Measurements from ENCODE around the gene NOS1. TPM values are rescaled to one million over a fixed set of nuclear protein-coding genes. Genes with fewer than 3 reads are reported as not detected.
"Not testable (repeated sequence)": the region's sequence is repeated elsewhere in the genome, so short reads cannot be mapped to it uniquely, and the experiment has no call there.

The NOS1 gene
- total and polyA plus RNA-seq, 7 experiments from 2014 or later: not detected

DNA sequence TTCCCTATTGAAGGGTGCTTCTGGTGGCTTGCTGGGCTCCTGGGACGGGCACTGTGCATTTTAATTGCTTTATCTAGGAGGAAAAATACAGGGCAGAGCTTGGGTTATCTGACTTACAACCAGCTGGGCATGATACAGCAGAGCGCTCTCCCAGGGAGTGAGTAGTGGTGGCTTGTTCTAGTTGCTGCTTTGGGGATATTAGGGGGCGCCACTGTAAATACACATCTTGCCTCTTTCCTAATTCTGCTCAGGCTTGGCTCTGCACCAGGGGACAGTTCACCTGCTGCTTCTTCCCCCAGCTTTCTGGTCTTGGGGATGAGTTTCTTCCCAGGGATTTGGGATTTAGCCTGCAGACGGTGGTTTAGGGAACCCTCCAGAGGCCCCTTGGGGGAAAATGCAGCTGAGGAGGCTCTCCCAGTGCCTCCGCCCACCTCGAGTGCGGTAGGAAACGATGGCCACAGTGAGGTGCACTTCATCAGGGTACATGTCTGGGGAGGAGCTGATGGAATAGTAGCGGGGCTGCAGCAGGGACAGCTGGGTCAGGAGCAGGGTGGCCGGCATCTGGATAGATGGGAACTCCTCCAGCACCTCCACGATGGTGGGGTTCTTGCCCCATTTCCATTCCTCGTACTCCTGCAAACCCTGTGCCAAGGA is 134.3 kb downstream of the NOS1 start:
- DNase-seq: no peak
- no peaks in the 10 kb centered on the region for H3K9me3 Mint-ChIP-seq
- intact Hi-C loops (cut with micrococcal nuclease): no loop called here

DNA sequence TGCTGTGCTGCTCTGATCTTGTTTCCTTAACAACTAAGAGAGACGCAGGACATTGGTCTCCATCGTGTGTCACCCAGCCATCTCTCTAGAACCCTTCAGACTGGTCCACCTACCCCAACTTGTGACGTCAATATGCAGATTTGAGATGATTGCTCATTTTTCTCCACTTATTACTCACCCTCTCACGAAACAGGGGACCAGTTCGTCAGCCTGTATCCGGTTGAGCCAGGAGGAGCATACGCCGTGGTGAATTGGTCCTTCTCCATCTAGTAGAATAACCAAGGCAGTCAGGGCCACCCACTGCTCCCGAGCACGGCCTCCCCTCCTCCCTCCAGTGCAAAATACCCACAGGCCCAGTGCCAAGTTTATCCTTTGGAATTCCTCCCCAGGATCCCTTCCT is 134.9 kb downstream of the NOS1 start:
- CTCF ChIA-PET: no interaction called here
- H3K27me3 Mint-ChIP-seq: peaks cover 0 to 41% (median 6%) of the 10 kb centered on the region in 5 donors
- H3K27me3 ChIP-seq (ENCODE audit: control insufficient read depth in 2 of 2, insufficient read depth in 2 of 2, low read length in 2 of 2): no peaks in the 10 kb centered on the region
- peaks cover 0 to 1% (median 0%) of the 10 kb centered on the region in 7 donors for H3K4me1 Mint-ChIP-seq
- no peak overlapping the region for H3K27ac ChIP-seq (ENCODE audit: low read depth, low read length)
- H3K4me3 ChIP-seq (ENCODE audit: low read length): no peak overlapping the region
- no peak overlapping the region for H3K4me3 Mint-ChIP-seq
- no peaks in the 10 kb centered on the region for H3K36me3 ChIP-seq (ENCODE audit: control insufficient read depth in 2 of 3, insufficient read depth in 3 of 3, low read length in 3 of 3)
- intact Hi-C loops (cut with micrococcal nuclease): no loop called here
- DNase-seq: no peak
- POLR2A ChIA-PET: no interaction called here
- no peaks in the 10 kb centered on the region for H3K9me3 Mint-ChIP-seq
- no peaks in the 10 kb centered on the region for H3K9me3 ChIP-seq (ENCODE audit: control insufficient read depth in 2 of 3, low read length in 3 of 3)
- no peaks in the 10 kb centered on the region for H3K36me3 Mint-ChIP-seq
- ATAC-seq: no peak
- H3K27ac Mint-ChIP-seq: no peak overlapping the region
- H3K4me1 ChIP-seq (ENCODE audit: control insufficient read depth in 2 of 2, insufficient read depth in 2 of 2, low read length in 2 of 2): no peaks in the 10 kb centered on the region

More for the DNA sequence above, 134.3 kb downstream of the NOS1 start:
- Histone ChIP-seq H3K27me3 (ENCODE audit: control insufficient read depth in 2 of 2, insufficient read depth in 2 of 2, low read length in 2 of 2) (no peaks in the 10 kb centered on the region), H3K9me3 (ENCODE audit: control insufficient read depth in 2 of 3, low read length in 3 of 3) (no peaks in the 10 kb centered on the region), H3K4me3 (ENCODE audit: low read length) (no peak overlapping the region), H3K27ac (ENCODE audit: low read depth, low read length) (no peak overlapping the region), H3K4me1 (ENCODE audit: control insufficient read depth in 2 of 2, insufficient read depth in 2 of 2, low read length in 2 of 2) (no peaks in the 10 kb centered on the region), H3K36me3 (ENCODE audit: control insufficient read depth in 2 of 3, insufficient read depth in 3 of 3, low read length in 3 of 3) (no peaks in the 10 kb centered on the region)
- Mint-ChIP-seq H3K27ac (no peak overlapping the region), H3K36me3 (no peaks in the 10 kb centered on the region), H3K27me3 (peaks cover 0 to 47% (median 11%) of the 10 kb centered on the region in 5 donors), H3K4me1 (peaks cover 0 to 1% (median 0%) of the 10 kb centered on the region in 7 donors), H3K4me3 (no peak overlapping the region)
- no peak for ATAC-seq
- CTCF ChIA-PET: interaction anchor here (1.0 kb wide), 1 partner anchor 9 kb away, joined by 3 read pairs; no protein-coding TSS in a partner anchor
- POLR2A ChIA-PET: no interaction called here

DNA sequence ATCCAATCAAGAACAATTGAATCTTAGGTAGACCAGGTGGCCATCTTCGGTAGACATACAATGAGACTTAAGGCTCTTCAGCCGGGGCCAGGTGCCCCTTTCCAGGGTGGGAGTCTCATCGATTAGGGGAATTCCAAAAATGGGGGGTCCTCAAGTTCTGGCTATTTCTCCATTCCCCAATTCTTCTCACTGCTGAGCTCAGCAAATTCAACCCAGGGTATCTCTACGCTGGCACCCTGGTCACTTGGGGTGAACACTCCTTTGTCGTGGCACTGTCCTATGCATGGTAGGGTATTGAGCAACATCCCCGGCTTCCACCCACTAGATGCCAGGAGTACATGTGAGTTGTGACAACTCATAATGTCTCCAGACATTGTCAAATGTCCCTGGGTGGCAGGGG is 136.2 kb downstream of the NOS1 start:
- intact Hi-C loops (cut with micrococcal nuclease): no loop called here
- DNase-seq (no peak), ATAC-seq (no peak)
- Histone ChIP-seq H3K4me3 (ENCODE audit: low read length) (no peak overlapping the region), H3K27me3 (ENCODE audit: control insufficient read depth in 2 of 2, insufficient read depth in 2 of 2, low read length in 2 of 2) (no peaks in the 10 kb centered on the region), H3K36me3 (ENCODE audit: control insufficient read depth in 2 of 3, insufficient read depth in 3 of 3, low read length in 3 of 3) (no peaks in the 10 kb centered on the region), H3K4me1 (ENCODE audit: control insufficient read depth in 2 of 2, insufficient read depth in 2 of 2, low read length in 2 of 2) (no peaks in the 10 kb centered on the region), H3K27ac (ENCODE audit: low read depth, low read length) (no peak overlapping the region), H3K9me3 (ENCODE audit: control insufficient read depth in 2 of 3, low read length in 3 of 3) (no peaks in the 10 kb centered on the region)
- Mint-ChIP-seq H3K4me1 (peaks cover 0 to 1% (median 0%) of the 10 kb centered on the region in 7 donors), H3K36me3 (no peaks in the 10 kb centered on the region), H3K4me3 (no peak overlapping the region), H3K27me3 (peaks cover 0 to 39% (median 7%) of the 10 kb centered on the region in 5 donors), H3K9me3 (no peaks in the 10 kb centered on the region), H3K27ac (no peak overlapping the region)
- ChIA-PET POLR2A (no interaction called here), CTCF (no interaction called here)

DNA sequence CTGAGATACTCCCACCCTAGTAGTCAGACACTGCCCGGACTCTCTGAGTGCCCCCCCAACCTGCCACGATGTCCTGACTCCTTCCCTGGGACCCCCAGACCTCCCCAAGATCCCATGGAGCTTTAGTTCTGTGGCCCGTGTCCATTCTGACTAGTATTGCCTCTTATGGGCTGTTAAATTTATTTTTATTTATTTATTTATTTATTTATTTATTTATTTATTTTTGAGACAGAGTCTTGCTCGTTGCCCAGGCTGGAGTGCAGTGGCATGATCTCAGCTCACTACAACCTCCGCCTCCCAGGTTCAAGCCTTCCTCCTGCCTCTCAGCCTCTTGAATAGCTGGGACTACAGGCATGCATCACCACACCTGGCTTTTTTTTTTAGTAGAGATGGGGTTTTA is 140.5 kb downstream of the NOS1 start:
- POLR2A ChIA-PET; H3K36me3 Mint-ChIP-seq; intact Hi-C loops (cut with micrococcal nuclease); H3K4me1 ChIP-seq (ENCODE audit: control insufficient read depth in 2 of 2, insufficient read depth in 2 of 2, low read length in 2 of 2); H3K27ac Mint-ChIP-seq; DNase-seq; H3K4me1 Mint-ChIP-seq; H3K4me3 Mint-ChIP-seq; CTCF ChIA-PET; H3K27ac ChIP-seq (ENCODE audit: low read depth, low read length); H3K4me3 ChIP-seq (ENCODE audit: low read length); ATAC-seq; H3K36me3 ChIP-seq (ENCODE audit: control insufficient read depth in 2 of 3, insufficient read depth in 3 of 3, low read length in 3 of 3); H3K27me3 ChIP-seq (ENCODE audit: control insufficient read depth in 2 of 2, insufficient read depth in 2 of 2, low read length in 2 of 2); H3K9me3 ChIP-seq (ENCODE audit: control insufficient read depth in 2 of 3, low read length in 3 of 3); H3K9me3 Mint-ChIP-seq: not testable (repeated sequence)
- H3K27me3 Mint-ChIP-seq: peaks cover 0 to 21% (median 18%) of the 10 kb centered on the region in 5 donors

DNA sequence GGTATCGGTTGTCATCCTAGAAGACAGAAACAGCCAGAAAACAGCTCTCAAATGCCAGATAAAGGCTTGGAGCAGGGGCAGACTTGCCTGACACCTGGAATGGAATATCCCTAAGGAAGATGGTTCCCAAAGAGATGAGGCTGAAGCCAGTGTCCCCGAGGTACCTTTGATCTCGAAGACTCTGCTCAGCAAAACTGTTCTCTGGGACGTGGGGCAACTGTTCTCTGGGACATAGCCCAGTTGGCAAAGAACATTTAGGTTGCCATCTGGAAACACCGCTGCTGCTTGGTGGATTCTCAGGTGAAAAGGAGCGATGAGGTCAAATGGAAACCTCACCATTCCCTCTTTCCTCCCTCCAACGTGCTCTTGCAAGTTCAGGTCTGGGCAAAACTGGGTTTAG is 143.3 kb downstream of the NOS1 start:
- Mint-ChIP-seq H3K4me3 (no peak overlapping the region), H3K36me3 (no peaks in the 10 kb centered on the region), H3K27me3 (peaks cover 4 to 21% (median 18%) of the 10 kb centered on the region in 5 donors), H3K9me3 (no peaks in the 10 kb centered on the region), H3K4me1 (no peaks in the 10 kb centered on the region), H3K27ac (no peak overlapping the region)
- H3K27ac ChIP-seq (ENCODE audit: low read depth, low read length): no peak overlapping the region
- H3K36me3 ChIP-seq (ENCODE audit: control insufficient read depth in 2 of 3, insufficient read depth in 3 of 3, low read length in 3 of 3): no peaks in the 10 kb centered on the region
- no peaks in the 10 kb centered on the region for H3K9me3 ChIP-seq (ENCODE audit: control insufficient read depth in 2 of 3, low read length in 3 of 3)
- no peaks in the 10 kb centered on the region for H3K27me3 ChIP-seq (ENCODE audit: control insufficient read depth in 2 of 2, insufficient read depth in 2 of 2, low read length in 2 of 2)
- ChIA-PET CTCF (no interaction called here), POLR2A (no interaction called here)
- no peak for DNase-seq
- no peaks in the 10 kb centered on the region for H3K4me1 ChIP-seq (ENCODE audit: control insufficient read depth in 2 of 2, insufficient read depth in 2 of 2, low read length in 2 of 2)
- H3K4me3 ChIP-seq (ENCODE audit: low read length): no peak overlapping the region
- no peak for ATAC-seq
- intact Hi-C loops (cut with micrococcal nuclease): no loop called here

DNA sequence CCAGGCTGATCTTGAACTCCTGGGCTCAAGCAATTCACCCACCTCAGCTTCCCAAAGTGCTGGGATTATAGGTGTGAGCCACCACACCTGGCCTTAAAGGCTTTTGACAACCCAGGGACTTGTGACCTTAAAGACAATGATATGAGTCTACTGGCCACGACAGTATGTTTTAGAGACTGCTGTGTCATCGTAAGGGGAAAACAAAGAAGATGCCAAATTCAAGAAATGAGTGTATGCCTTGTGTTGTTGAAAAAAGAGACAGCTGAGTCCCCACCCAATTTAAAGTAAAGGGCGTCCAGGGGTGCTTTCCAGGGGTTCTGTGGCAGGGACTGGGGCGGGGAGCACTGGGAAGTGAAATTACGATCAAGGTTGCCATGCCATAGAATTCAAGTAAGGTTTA is 144.7 kb downstream of the NOS1 start:
- no peaks in the 10 kb centered on the region for H3K36me3 ChIP-seq (ENCODE audit: control insufficient read depth in 2 of 3, insufficient read depth in 3 of 3, low read length in 3 of 3)
- no peak overlapping the region for H3K4me3 ChIP-seq (ENCODE audit: low read length)
- peaks cover 0 to 2% (median 0%) of the 10 kb centered on the region in 7 donors for H3K4me1 Mint-ChIP-seq
- DNase-seq (no peak), ATAC-seq (no peak)
- no peak overlapping the region for H3K27ac ChIP-seq (ENCODE audit: low read depth, low read length)
- H3K27me3 ChIP-seq (ENCODE audit: control insufficient read depth in 2 of 2, insufficient read depth in 2 of 2, low read length in 2 of 2): no peaks in the 10 kb centered on the region
- ChIA-PET CTCF (no interaction called here), POLR2A (no interaction called here)
- intact Hi-C loops (cut with micrococcal nuclease): no loop called here
- no peaks in the 10 kb centered on the region for H3K4me1 ChIP-seq (ENCODE audit: control insufficient read depth in 2 of 2, insufficient read depth in 2 of 2, low read length in 2 of 2)
- H3K36me3 Mint-ChIP-seq: no peaks in the 10 kb centered on the region
- H3K9me3 Mint-ChIP-seq: no peaks in the 10 kb centered on the region
- H3K9me3 ChIP-seq (ENCODE audit: control insufficient read depth in 2 of 3, low read length in 3 of 3): no peaks in the 10 kb centered on the region
- no peak overlapping the region for H3K4me3 Mint-ChIP-seq
- peaks cover 9 to 21% (median 18%) of the 10 kb centered on the region in 5 donors for H3K27me3 Mint-ChIP-seq
- no peak overlapping the region for H3K27ac Mint-ChIP-seq

DNA sequence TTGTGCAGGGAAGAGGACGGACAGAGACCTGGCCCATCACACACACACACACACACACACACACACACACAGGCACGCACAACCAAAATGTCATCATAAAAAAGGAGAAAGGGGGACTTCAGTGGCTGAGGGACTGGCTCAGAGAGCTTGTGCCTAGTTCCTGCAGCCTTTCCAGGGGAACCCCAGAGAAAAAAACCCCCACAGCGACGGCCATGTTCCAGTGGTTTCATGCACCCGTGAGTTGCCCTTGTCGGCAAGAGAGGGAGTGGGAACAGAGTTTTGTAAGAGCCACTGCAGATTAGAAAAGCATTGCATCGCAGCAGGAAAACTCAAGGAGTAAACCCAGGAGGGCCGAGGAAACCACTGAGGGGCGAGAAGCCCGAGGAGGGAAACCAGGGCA is 146.6 kb downstream of the NOS1 start:
- H3K27ac ChIP-seq (ENCODE audit: low read depth, low read length): no peak overlapping the region
- ChIA-PET CTCF (interaction anchor here (0.7 kb wide), 1 partner anchor 511 kb away, joined by 3 read pairs; no protein-coding TSS in a partner anchor), POLR2A (no interaction called here)
- H3K27ac Mint-ChIP-seq: no peak overlapping the region
- DNase-seq: no peak
- H3K36me3 Mint-ChIP-seq: no peaks in the 10 kb centered on the region
- intact Hi-C loops (cut with micrococcal nuclease): loop anchor here in 1 of 2 donors (5.0 kb wide), 1 partner anchor 638 kb away; no protein-coding TSS in a partner anchor
- H3K27me3 ChIP-seq (ENCODE audit: control insufficient read depth in 2 of 2, insufficient read depth in 2 of 2, low read length in 2 of 2): no peaks in the 10 kb centered on the region
- no peak overlapping the region for H3K4me3 ChIP-seq (ENCODE audit: low read length)
- H3K4me3 Mint-ChIP-seq: no peak overlapping the region
- H3K4me1 Mint-ChIP-seq: peaks cover 0 to 2% (median 0%) of the 10 kb centered on the region in 7 donors
- no peaks in the 10 kb centered on the region for H3K9me3 ChIP-seq (ENCODE audit: control insufficient read depth in 2 of 3, low read length in 3 of 3)
- no peaks in the 10 kb centered on the region for H3K9me3 Mint-ChIP-seq
- H3K36me3 ChIP-seq (ENCODE audit: control insufficient read depth in 2 of 3, insufficient read depth in 3 of 3, low read length in 3 of 3): no peaks in the 10 kb centered on the region
- no peaks in the 10 kb centered on the region for H3K4me1 ChIP-seq (ENCODE audit: control insufficient read depth in 2 of 2, insufficient read depth in 2 of 2, low read length in 2 of 2)
- ATAC-seq: no peak
- peaks cover 9 to 23% (median 14%) of the 10 kb centered on the region in 5 donors for H3K27me3 Mint-ChIP-seq

Measured in naive thymus-derived CD4-positive, alpha-beta T cell (primary cell).